Measurements from ENCODE around the gene AGA. TPM values are rescaled to one million over a fixed set of nuclear protein-coding genes. Genes with fewer than 3 reads are reported as not detected.

AGA gene
- total and polyA plus RNA-seq, 2 donors (not counting 1 experiment from before 2014, with no cell fraction given): 28.2 to 35.3 TPM

- no peaks in the 10 kb centered on the region for H4K20me1 ChIP-seq (ENCODE audit: control insufficient read depth, insufficient read depth, low read length, poor library complexity, severe bottlenecking)
- H3K4me2 ChIP-seq (replicated peaks; ENCODE audit: low read depth, low read length, poor library complexity, severe bottlenecking): peak overlapping the region; percentile 87
- no peak for TF ChIP-seq EZH2 (IDR thresholded peaks at IDR 0.05; ENCODE audit: borderline replicate concordance, insufficient read depth, low read depth, low read length, poor library complexity, severe bottlenecking)
- TF ChIP-seq, protein P1, sequence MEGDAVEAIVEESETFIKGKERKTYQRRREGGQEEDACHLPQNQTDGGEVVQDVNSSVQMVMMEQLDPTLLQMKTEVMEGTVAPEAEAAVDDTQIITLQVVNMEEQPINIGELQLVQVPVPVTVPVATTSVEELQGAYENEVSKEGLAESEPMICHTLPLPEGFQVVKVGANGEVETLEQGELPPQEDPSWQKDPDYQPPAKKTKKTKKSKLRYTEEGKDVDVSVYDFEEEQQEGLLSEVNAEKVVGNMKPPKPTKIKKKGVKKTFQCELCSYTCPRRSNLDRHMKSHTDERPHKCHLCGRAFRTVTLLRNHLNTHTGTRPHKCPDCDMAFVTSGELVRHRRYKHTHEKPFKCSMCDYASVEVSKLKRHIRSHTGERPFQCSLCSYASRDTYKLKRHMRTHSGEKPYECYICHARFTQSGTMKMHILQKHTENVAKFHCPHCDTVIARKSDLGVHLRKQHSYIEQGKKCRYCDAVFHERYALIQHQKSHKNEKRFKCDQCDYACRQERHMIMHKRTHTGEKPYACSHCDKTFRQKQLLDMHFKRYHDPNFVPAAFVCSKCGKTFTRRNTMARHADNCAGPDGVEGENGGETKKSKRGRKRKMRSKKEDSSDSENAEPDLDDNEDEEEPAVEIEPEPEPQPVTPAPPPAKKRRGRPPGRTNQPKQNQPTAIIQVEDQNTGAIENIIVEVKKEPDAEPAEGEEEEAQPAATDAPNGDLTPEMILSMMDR (IDR thresholded peaks at IDR 0.05): peak; percentile 48
- no peaks in the 10 kb centered on the region for H3K79me2 ChIP-seq (ENCODE audit: control insufficient read depth, insufficient read depth, low read length)
- intact Hi-C loops (cut with micrococcal nuclease): no loop called here
- H3K36me3 ChIP-seq (replicated peaks in 1 of 2; ENCODE audit: control extremely low read depth in 1 of 2, control insufficient read depth in 1 of 2, extremely low read depth in 1 of 2, insufficient read depth in 2 of 2, low read length in 1 of 2): peaks cover 0 to 20% of the 10 kb centered on the region in 2 experiments
- H3K27ac Mint-ChIP-seq: peak overlapping the region; percentile 94
- no peaks in the 10 kb centered on the region for H3K9me3 ChIP-seq (ENCODE audit: control extremely low read depth in 1 of 3, control insufficient read depth in 2 of 3, insufficient read depth in 1 of 3, low read length in 2 of 3)
- H3K27me3 ChIP-seq (replicated peaks in 1 of 4; ENCODE audit: control extremely low read depth in 1 of 4, control insufficient read depth in 3 of 4, insufficient read depth in 4 of 4, low read length in 3 of 4): no peaks in the 10 kb centered on the region
- ChIA-PET CTCF (no interaction called here), POLR2A (no interaction called here)
- peaks cover 16 to 17% of the 10 kb centered on the region in 2 donors for H3K4me1 ChIP-seq (ENCODE audit: control insufficient read depth in 2 of 2, insufficient read depth in 2 of 2, low read length in 2 of 2)
- H3K27ac ChIP-seq (ENCODE audit: low read length in 2 of 2): peak overlapping the region; percentile 81 to 91
- H3K27me3 Mint-ChIP-seq: no peaks in the 10 kb centered on the region
- H3K9me3 Mint-ChIP-seq (ENCODE audit: insufficient read depth): no peaks in the 10 kb centered on the region
- H3K9ac ChIP-seq (ENCODE audit: low read length): peak overlapping the region; percentile 92
- H3K4me1 Mint-ChIP-seq: peaks cover 24% of the 10 kb centered on the region
- H3K4me3 ChIP-seq (ENCODE audit: control extremely low read depth in 1 of 5, extremely low read depth in 1 of 5, insufficient read depth in 1 of 5, low read depth in 2 of 5, low read length in 4 of 5): peak overlapping the region; percentile 62 to 96 (median 79)
- WGBS (ENCODE audit: insufficient coverage): 45% methylated on average over 9 of the region's 12 CpGs
- H3K4me3 Mint-ChIP-seq: peak overlapping the region; percentile 94
- ATAC-seq (ENCODE audit: low read depth) (no peak), DNase-seq (peak; percentile 47)
- peak overlapping the region; percentile 91 for H2AFZ ChIP-seq (ENCODE audit: insufficient read depth, low read depth, low read length, poor library complexity, severe bottlenecking)
These were observed 1.0 kb downstream of the AGA start for GRCh38 chr4:177441061-177441802.

- H3K4me3 ChIP-seq (ENCODE audit: control extremely low read depth in 1 of 5, extremely low read depth in 1 of 5, insufficient read depth in 1 of 5, low read depth in 2 of 5, low read length in 4 of 5): no peak overlapping the region
- ATAC-seq (ENCODE audit: low read depth): no peak
- no peaks in the 10 kb centered on the region for H4K20me1 ChIP-seq (ENCODE audit: control insufficient read depth, insufficient read depth, low read length, poor library complexity, severe bottlenecking)
- CTCF ChIA-PET: no interaction called here
- POLR2A ChIA-PET: no interaction called here
- peaks cover 4 to 50% of the 10 kb centered on the region in 2 experiments for H3K36me3 ChIP-seq (replicated peaks in 1 of 2; ENCODE audit: control extremely low read depth in 1 of 2, control insufficient read depth in 1 of 2, extremely low read depth in 1 of 2, insufficient read depth in 2 of 2, low read length in 1 of 2)
- H3K27ac ChIP-seq (ENCODE audit: low read length in 2 of 2): no peak overlapping the region
- DNase-seq: no peak
- H3K79me2 ChIP-seq (ENCODE audit: control insufficient read depth, insufficient read depth, low read length): peaks cover 5% of the 10 kb centered on the region
- no peaks in the 10 kb centered on the region for H3K9me3 ChIP-seq (ENCODE audit: control extremely low read depth in 1 of 3, control insufficient read depth in 2 of 3, insufficient read depth in 1 of 3, low read length in 2 of 3)
- WGBS (ENCODE audit: insufficient coverage): 98% methylated on average over 5 of the region's 7 CpGs
- intact Hi-C loops (cut with micrococcal nuclease): no loop called here
- Mint-ChIP-seq H3K9me3 (ENCODE audit: insufficient read depth) (no peaks in the 10 kb centered on the region), H3K4me3 (no peak overlapping the region), H3K27ac (no peak overlapping the region), H3K27me3 (no peaks in the 10 kb centered on the region), H3K4me1 (peaks cover 14% of the 10 kb centered on the region)
- H2AFZ ChIP-seq (ENCODE audit: insufficient read depth, low read depth, low read length, poor library complexity, severe bottlenecking): no peak overlapping the region
- no peaks in the 10 kb centered on the region for H3K27me3 ChIP-seq (replicated peaks in 1 of 4; ENCODE audit: control extremely low read depth in 1 of 4, control insufficient read depth in 3 of 4, insufficient read depth in 4 of 4, low read length in 3 of 4)
- no peak overlapping the region for H3K4me2 ChIP-seq (replicated peaks; ENCODE audit: low read depth, low read length, poor library complexity, severe bottlenecking)
- peaks cover 8 to 11% of the 10 kb centered on the region in 2 donors for H3K4me1 ChIP-seq (ENCODE audit: control insufficient read depth in 2 of 2, insufficient read depth in 2 of 2, low read length in 2 of 2)
- no peak for TF ChIP-seq EZH2 (IDR thresholded peaks at IDR 0.05; ENCODE audit: borderline replicate concordance, insufficient read depth, low read depth, low read length, poor library complexity, severe bottlenecking)
- TF ChIP-seq, protein P1 (IDR thresholded peaks at IDR 0.05): no peak
- no peak overlapping the region for H3K9ac ChIP-seq (ENCODE audit: low read length)
These were observed 5.8 kb downstream of the AGA start for GRCh38 chr4:177436456-177436855.

Data from B cell (primary cell).